Endothelial cell of umbilical vein (primary cell): ENCODE results near the gene ZNF385B.

Experiments used
- CTCF ChIP-seq, 2 donors: IDR thresholded peaks; 1 replicate in 1 of 2; 2 replicates in 1 of 2; pipeline ENCODE4 v1.5.1; 2011; ENCODE audit warnings: low read length in 2 of 2, mild to moderate bottlenecking in 2 of 2, moderate library complexity in 2 of 2, control low read depth in 1 of 2, inconsistent platforms in 1 of 2, low read depth in 1 of 2; ENCODE audit not compliant: insufficient read depth in 1 of 2; ENCODE audit errors: extremely low read depth in 1 of 2
- EZH2 ChIP-seq: IDR thresholded peaks from 2 replicates; pipeline ENCODE4 v1.6.1; 2012; ENCODE audit warnings: borderline replicate concordance, low read depth, mild to moderate bottlenecking, moderate library complexity, low read length, inconsistent platforms; ENCODE audit not compliant: severe bottlenecking
- JUN ChIP-seq: IDR thresholded peaks from 2 replicates; pipeline ENCODE4 v1.6.1; 2011; ENCODE audit warnings: borderline replicate concordance, low read depth; ENCODE audit not compliant: insufficient read length, insufficient read depth
- MAX ChIP-seq: IDR thresholded peaks from 2 replicates; pipeline ENCODE4 v1.6.1; 2011; ENCODE audit not compliant: insufficient read depth, insufficient read length
- MYC ChIP-seq: IDR thresholded peaks from one replicate; pipeline ENCODE4 v1.6.1; 2011; ENCODE audit warnings: mild to moderate bottlenecking, low read depth, low read length
- POLR2A ChIP-seq: IDR thresholded peaks from 2 replicates; pipeline ENCODE4 v1.6.1; 2012; ENCODE audit warnings: low read depth, mild to moderate bottlenecking, control low read depth, low read length
- POLR2AphosphoS5 ChIP-seq: IDR thresholded peaks from 2 replicates; pipeline ENCODE4 v1.6.1; 2012; ENCODE audit warnings: low read depth, mild to moderate bottlenecking, control low read depth, low read length, moderate library complexity; ENCODE audit not compliant: insufficient read depth

- no peak for TF ChIP-seq POLR2A
- TF ChIP-seq CTCF (IDR thresholded peaks at IDR 0.05; ENCODE audit: extremely low read depth in 1 of 2, insufficient read depth in 1 of 2, low read depth in 1 of 2, low read length in 2 of 2): no peak
- no peak for TF ChIP-seq EZH2
- TF ChIP-seq POLR2AphosphoS5: no peak
- no peak for TF ChIP-seq MAX
- no peak for TF ChIP-seq MYC
- no peak for TF ChIP-seq JUN
Measured at GRCh38 chr2:179677077-179677688, 184.2 kb downstream of the ZNF385B start.
